Colonic mucosa (tissue), 4 donors: Measurements from ENCODE around the gene RER1. TPM values are rescaled to one million over a fixed set of nuclear protein-coding genes. Genes with fewer than 3 reads are reported as not detected.

Experiments
- DNase-seq: peaks from one replicate; pipeline ENCODE4 v3.0.0-alpha.2; 2020
- H3K27ac ChIP-seq: fragments of 200-600 bp; one replicate; pipeline ENCODE4 v1.8.0; 2021
- H3K27me3 ChIP-seq: fragments of 200-600 bp; one replicate; pipeline ENCODE4 v1.8.0; 2021
- H3K36me3 ChIP-seq: fragments of 200-600 bp; one replicate; pipeline ENCODE4 v1.8.0; 2021
- H3K4me1 ChIP-seq: fragments of 200-600 bp; one replicate; pipeline ENCODE4 v1.8.0; 2021; ENCODE audit warnings: mild to moderate bottlenecking
- H3K4me3 ChIP-seq: fragments of 200-600 bp; one replicate; pipeline ENCODE4 v1.8.0; 2021
- H3K9ac ChIP-seq, 2 donors: one replicate each; pipeline ENCODE4 v1.7.0; 2013; ENCODE audit warnings: control low read depth in 2 of 2, low read depth in 2 of 2, low read length in 2 of 2
- H3K9me3 ChIP-seq: fragments of 200-600 bp; one replicate; pipeline ENCODE4 v1.8.0; 2021
- intact Hi-C: fragments of 100-400 bp; cut with DNase I; formaldehyde crosslinking; loops from one replicate; pipeline ENCODE4 v1.14.1; 2022
- total RNA-seq, 2 donors: library from RNA; stranded (reverse); fragmentation: NEBNext Ultra II Directional in 1 of 2; extraction: Animal tissue kit (Norgen Biotek cat#: 25700) in 1 of 2; gene quantifications; one replicate each; pipeline ENCODE4 v1.2.1, GENCODE V29; 2021
- TF ChIP-seq, protein P1 (sequence below): fragments of 200-600 bp; IDR thresholded peaks from one replicate; pipeline ENCODE4 v1.8.0; 2022; ENCODE audit warnings: antibody characterized with exemption, mild to moderate bottlenecking
- donor health status: healthy.
- donor health status: DM: no; HTN: no; CAD: no.
- donor health status: DM: no; HTN: no; CAD: no.

RER1 gene
- total RNA-seq, 2 donors from 2014 or later: 190 to 216 TPM

- Histone ChIP-seq H3K27ac (no peak overlapping the region), H3K36me3 (no peaks in the 10 kb centered on the region), H3K4me3 (no peak overlapping the region), H3K9ac (no peak overlapping the region), H3K27me3 (peaks cover 19% of the 10 kb centered on the region), H3K9me3 (no peaks in the 10 kb centered on the region), H3K4me1 (no peaks in the 10 kb centered on the region)
- TF ChIP-seq, protein P1, sequence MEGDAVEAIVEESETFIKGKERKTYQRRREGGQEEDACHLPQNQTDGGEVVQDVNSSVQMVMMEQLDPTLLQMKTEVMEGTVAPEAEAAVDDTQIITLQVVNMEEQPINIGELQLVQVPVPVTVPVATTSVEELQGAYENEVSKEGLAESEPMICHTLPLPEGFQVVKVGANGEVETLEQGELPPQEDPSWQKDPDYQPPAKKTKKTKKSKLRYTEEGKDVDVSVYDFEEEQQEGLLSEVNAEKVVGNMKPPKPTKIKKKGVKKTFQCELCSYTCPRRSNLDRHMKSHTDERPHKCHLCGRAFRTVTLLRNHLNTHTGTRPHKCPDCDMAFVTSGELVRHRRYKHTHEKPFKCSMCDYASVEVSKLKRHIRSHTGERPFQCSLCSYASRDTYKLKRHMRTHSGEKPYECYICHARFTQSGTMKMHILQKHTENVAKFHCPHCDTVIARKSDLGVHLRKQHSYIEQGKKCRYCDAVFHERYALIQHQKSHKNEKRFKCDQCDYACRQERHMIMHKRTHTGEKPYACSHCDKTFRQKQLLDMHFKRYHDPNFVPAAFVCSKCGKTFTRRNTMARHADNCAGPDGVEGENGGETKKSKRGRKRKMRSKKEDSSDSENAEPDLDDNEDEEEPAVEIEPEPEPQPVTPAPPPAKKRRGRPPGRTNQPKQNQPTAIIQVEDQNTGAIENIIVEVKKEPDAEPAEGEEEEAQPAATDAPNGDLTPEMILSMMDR: no peak
- DNase-seq: no peak
- intact Hi-C loops: no loop called here
Observed at GRCh38 chr1:2446861-2447260, 55.2 kb downstream of the RER1 start.

DNA sequence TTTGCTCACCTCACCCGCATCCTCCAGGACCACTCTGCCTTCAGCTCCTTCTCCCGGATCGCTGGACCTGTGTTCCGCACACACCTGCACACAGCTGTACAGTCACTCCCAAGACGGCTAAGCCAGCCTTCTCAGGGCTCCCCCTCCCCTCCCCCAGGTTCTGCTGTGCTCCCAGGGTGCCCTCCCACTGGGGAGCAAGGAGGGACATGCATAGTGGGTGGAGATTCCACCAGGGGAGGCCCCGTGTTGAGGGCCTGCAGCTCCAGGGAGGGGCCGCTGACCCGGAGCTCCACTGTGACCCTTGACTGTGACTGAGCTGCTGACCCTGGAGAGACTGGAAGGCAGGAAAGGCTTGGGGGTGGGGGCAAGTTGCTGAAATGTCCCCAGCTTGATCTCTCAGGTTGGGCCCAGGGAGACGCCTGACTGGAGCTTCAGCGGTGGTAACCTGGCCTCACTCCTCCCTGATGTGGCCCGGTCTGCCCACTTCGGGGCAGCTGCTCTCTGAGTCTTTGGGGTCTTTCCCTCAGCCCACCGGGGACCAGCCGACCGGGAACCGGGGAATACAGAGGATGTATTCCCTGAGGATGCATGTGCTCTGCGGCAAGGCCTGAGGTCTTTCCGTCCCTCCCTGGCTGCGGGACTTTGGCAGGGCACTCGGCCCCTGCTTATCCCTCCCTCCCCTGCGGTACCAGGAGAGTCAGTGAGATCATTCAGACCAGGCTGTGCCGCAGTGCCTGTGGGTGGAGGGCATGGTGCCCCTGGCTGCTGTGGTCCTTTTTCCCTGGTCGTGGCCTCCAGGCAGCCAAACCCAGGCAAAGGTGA, 55.8 kb downstream of the RER1 start:
- TF ChIP-seq, protein P1: no peak
- H3K27me3 ChIP-seq: peaks cover 19% of the 10 kb centered on the region
- intact Hi-C loops: no loop called here
- H3K27ac ChIP-seq: no peak overlapping the region
- H3K9me3 ChIP-seq: no peaks in the 10 kb centered on the region
- H3K4me3 ChIP-seq: no peak overlapping the region
- no peaks in the 10 kb centered on the region for H3K36me3 ChIP-seq
- H3K9ac ChIP-seq: no peak overlapping the region
- no peaks in the 10 kb centered on the region for H3K4me1 ChIP-seq
- no peak for DNase-seq

DNA sequence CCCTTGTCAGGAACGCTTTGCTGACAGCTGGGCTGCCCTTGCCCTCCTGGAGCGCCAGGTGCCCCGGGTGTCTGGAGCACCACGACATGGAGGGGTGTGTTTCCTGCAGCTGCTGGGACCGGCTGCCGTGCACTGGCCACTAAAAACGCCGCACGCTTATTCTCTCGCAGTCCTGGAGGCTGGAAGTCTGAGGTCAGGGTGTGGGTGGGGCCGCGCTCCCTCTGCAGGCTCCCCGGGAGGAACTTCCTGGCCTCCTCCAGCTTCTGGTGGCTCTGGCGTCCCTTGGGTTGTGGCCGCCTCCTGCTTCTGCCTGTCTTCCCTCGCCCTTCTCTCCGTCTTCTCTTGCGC, 56.4 kb downstream of the RER1 start:
- peaks cover 14% of the 10 kb centered on the region for H3K27me3 ChIP-seq
- no peak overlapping the region for H3K4me3 ChIP-seq
- H3K36me3 ChIP-seq: no peaks in the 10 kb centered on the region
- no peak overlapping the region for H3K9ac ChIP-seq
- DNase-seq: no peak
- no peaks in the 10 kb centered on the region for H3K4me1 ChIP-seq
- intact Hi-C loops: no loop called here
- H3K9me3 ChIP-seq: no peaks in the 10 kb centered on the region
- H3K27ac ChIP-seq: no peak overlapping the region
- TF ChIP-seq, protein P1: no peak

- H3K4me3 ChIP-seq: no peak overlapping the region
- no peak for DNase-seq
- no peaks in the 10 kb centered on the region for H3K9me3 ChIP-seq
- intact Hi-C loops: no loop called here
- no peak overlapping the region for H3K27ac ChIP-seq
- H3K36me3 ChIP-seq: no peaks in the 10 kb centered on the region
- TF ChIP-seq, protein P1: no peak
- H3K27me3 ChIP-seq: peaks cover under 1% of the 10 kb centered on the region
- no peak overlapping the region for H3K9ac ChIP-seq
- no peaks in the 10 kb centered on the region for H3K4me1 ChIP-seq
Observed at GRCh38 chr1:2449636-2450454, 58.2 kb downstream of the RER1 start.

DNA sequence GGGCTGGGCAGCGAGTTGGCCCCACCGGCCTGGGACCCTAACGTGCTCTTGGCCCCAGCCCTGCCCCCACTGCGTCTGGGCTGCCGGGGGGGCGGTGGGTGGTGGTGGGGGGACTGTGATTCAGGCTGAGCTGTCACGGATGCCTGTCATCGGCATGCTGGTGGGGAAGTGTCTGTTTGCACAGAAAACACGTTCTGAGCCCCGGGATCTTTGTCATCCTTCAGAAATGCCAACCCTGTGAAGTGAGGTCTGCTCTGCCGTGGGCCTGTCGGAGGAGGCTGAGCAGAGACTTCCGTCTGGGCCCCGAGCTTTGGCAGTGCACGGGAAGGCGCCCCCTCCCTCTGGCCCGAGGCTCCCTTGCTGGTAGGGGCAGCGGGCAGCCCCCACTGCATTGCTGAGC, 60.1 kb downstream of the RER1 start:
- Histone ChIP-seq H3K4me1 (no peaks in the 10 kb centered on the region), H3K36me3 (no peaks in the 10 kb centered on the region), H3K4me3 (no peak overlapping the region), H3K9me3 (no peaks in the 10 kb centered on the region), H3K27me3 (no peaks in the 10 kb centered on the region), H3K9ac (no peak overlapping the region), H3K27ac (no peak overlapping the region)
- TF ChIP-seq, protein P1: no peak
- DNase-seq: no peak
- intact Hi-C loops: no loop called here
